ENCODE measurements around the gene ABTB1. TPM values are rescaled to one million over a fixed set of nuclear protein-coding genes. Genes with fewer than 3 reads are reported as not detected.
"Not testable (repeated sequence)": the region's sequence is repeated elsewhere in the genome, so short reads cannot be mapped to it uniquely, and the experiment has no call there.

The ABTB1 gene
- total and polyA plus RNA-seq, 8 donors, result 22.0 to 113 (median 43.7) TPM

- Histone ChIP-seq H3K27me3 (no peaks in the 10 kb centered on the region), H3K36me3 (peaks cover 14 to 54% (median 49%) of the 10 kb centered on the region in 4 donors), H3K4me3 (no peak overlapping the region), H3K27ac (no peak overlapping the region), H3K9me3 (no peaks in the 10 kb centered on the region), H3K4me1 (peaks cover 4 to 22% (median 6%) of the 10 kb centered on the region in 4 donors)
- peak in 1 of 2 donors; percentile 24 for DNase-seq
- TF ChIP-seq EP300 (IDR thresholded peaks at IDR 0.05) (no peak), POLR2AphosphoS5 (IDR thresholded peaks at IDR 0.05) (no peak), POLR2A (IDR thresholded peaks at IDR 0.05) (no peak)
- TF ChIP-seq, protein P1, sequence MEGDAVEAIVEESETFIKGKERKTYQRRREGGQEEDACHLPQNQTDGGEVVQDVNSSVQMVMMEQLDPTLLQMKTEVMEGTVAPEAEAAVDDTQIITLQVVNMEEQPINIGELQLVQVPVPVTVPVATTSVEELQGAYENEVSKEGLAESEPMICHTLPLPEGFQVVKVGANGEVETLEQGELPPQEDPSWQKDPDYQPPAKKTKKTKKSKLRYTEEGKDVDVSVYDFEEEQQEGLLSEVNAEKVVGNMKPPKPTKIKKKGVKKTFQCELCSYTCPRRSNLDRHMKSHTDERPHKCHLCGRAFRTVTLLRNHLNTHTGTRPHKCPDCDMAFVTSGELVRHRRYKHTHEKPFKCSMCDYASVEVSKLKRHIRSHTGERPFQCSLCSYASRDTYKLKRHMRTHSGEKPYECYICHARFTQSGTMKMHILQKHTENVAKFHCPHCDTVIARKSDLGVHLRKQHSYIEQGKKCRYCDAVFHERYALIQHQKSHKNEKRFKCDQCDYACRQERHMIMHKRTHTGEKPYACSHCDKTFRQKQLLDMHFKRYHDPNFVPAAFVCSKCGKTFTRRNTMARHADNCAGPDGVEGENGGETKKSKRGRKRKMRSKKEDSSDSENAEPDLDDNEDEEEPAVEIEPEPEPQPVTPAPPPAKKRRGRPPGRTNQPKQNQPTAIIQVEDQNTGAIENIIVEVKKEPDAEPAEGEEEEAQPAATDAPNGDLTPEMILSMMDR (IDR thresholded peaks at IDR 0.05), result no peak
- intact Hi-C loops (cut with DNase I; ENCODE audit: low total_unique reads), result no loop called here
- WGBS, 5 donors, result 88 to 94% (median 90%) methylated on average over 17 to 21 of the region's 21 CpGs
These were observed 6.9 kb downstream of the ABTB1 start for GRCh38 chr3:127679534-127680145.

- no peak for TF ChIP-seq EP300 (IDR thresholded peaks at IDR 0.05)
- TF ChIP-seq POLR2AphosphoS5 (IDR thresholded peaks at IDR 0.05), result no peak
- no peak for TF ChIP-seq POLR2A (IDR thresholded peaks at IDR 0.05)
- TF ChIP-seq, protein P1 (IDR thresholded peaks at IDR 0.05), result no peak
- H3K9me3 ChIP-seq, result no peaks in the 10 kb centered on the region
- WGBS, 5 donors, result 92 to 98% (median 96%) methylated on average over 2 to 21 of the region's 21 CpGs
- H3K27ac ChIP-seq, result no peak overlapping the region
- H3K4me1 ChIP-seq, result peaks cover 0 to 18% (median 5%) of the 10 kb centered on the region in 4 donors
- H3K4me3 ChIP-seq, result no peak overlapping the region
- intact Hi-C loops (cut with DNase I; ENCODE audit: low total_unique reads), result no loop called here
- H3K36me3 ChIP-seq, result peaks cover 14 to 54% (median 49%) of the 10 kb centered on the region in 4 donors
- DNase-seq, result peak in 1 of 2 donors; percentile 24
- H3K27me3 ChIP-seq, result no peaks in the 10 kb centered on the region
These were observed 7.5 kb downstream of the ABTB1 start for GRCh38 chr3:127680146-127680661.

GRCh38 chr3:127680798-127681221 is 8.1 kb downstream of the ABTB1 start:
- DNase-seq, result peak in 1 of 2 donors; percentile 20
- WGBS, 5 donors, result 79 to 100% (median 94%) methylated on average over 1 of the region's 1 CpG
- Histone ChIP-seq H3K36me3 (peaks cover 12 to 49% (median 48%) of the 10 kb centered on the region in 4 donors), H3K27me3 (no peaks in the 10 kb centered on the region), H3K4me3 (no peak overlapping the region), H3K27ac (peak overlapping the region in 1 of 5 donors; percentile 9), H3K9me3 (no peaks in the 10 kb centered on the region), H3K4me1 (peaks cover 0 to 12% (median 3%) of the 10 kb centered on the region in 4 donors)
- intact Hi-C loops (cut with DNase I; ENCODE audit: low total_unique reads), result no loop called here
- TF ChIP-seq EP300 (IDR thresholded peaks at IDR 0.05) (no peak), POLR2A (IDR thresholded peaks at IDR 0.05) (no peak), POLR2AphosphoS5 (IDR thresholded peaks at IDR 0.05) (no peak)
- TF ChIP-seq, protein P1 (IDR thresholded peaks at IDR 0.05), result no peak

- H3K27me3 ChIP-seq; intact Hi-C loops (cut with DNase I; ENCODE audit: low total_unique reads); H3K27ac ChIP-seq; H3K9me3 ChIP-seq; H3K4me3 ChIP-seq: not testable (repeated sequence)
- peaks cover 9 to 35% (median 35%) of the 10 kb centered on the region in 4 donors for H3K36me3 ChIP-seq
- WGBS, 5 donors, result 88 to 96% (median 93%) methylated on average over 6 of the region's 6 CpGs
- DNase-seq, result peak in 1 of 2 donors; percentile 4
- H3K4me1 ChIP-seq, result peaks cover 0 to 10% (median 0%) of the 10 kb centered on the region in 4 donors
These were observed 9.4 kb downstream of the ABTB1 start for GRCh38 chr3:127682175-127682554.

DNA sequence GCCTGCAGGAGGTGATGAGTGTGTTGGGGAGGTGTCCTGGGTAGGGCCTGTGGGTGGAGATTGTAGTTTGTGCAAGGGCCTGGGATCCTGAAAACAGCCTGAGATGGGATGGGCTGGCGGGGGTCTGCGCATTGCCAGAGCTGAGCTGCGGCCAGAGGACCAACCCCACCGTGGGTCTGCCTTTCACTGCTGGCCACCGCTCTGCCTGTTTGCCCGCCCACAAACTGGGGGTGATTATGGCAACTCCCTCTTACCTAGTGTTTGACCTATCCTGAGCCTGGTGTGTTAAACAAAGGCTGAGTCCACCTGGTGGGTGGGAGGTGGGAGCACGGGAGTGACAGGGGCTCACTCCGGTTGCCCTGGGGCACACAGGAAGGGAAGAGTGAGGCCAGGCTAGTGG is 9.8 kb downstream of the ABTB1 start:
- Histone ChIP-seq H3K4me3 (no peak overlapping the region), H3K27ac (no peak overlapping the region), H3K27me3 (no peaks in the 10 kb centered on the region), H3K9me3 (no peaks in the 10 kb centered on the region), H3K4me1 (peaks cover 0 to 10% (median 0%) of the 10 kb centered on the region in 4 donors), H3K36me3 (peaks cover 5 to 31% (median 31%) of the 10 kb centered on the region in 4 donors)
- 66 to 79% (median 71%) methylated on average over 5 to 8 of the region's 8 CpGs for WGBS, 5 donors
- peak; percentile 2 to 20 for DNase-seq
- intact Hi-C loops (cut with DNase I; ENCODE audit: low total_unique reads), result no loop called here
- TF ChIP-seq, protein P1 (IDR thresholded peaks at IDR 0.05), result no peak

Data from stomach (tissue), 9 donors.